LNCaP clone FGC (cell line): ENCODE results near the gene GOLGA6A.

Experiments
- DNase-seq: peaks from one replicate; pipeline ENCODE4 v3.0.0-alpha.2; 2011; ENCODE audit warnings: low read depth
- H3K4me3 ChIP-seq: 2 replicates; pipeline ENCODE4 v1.5.1; 2011; ENCODE audit warnings: mild to moderate bottlenecking, low read depth, low read length, control low read depth
- TF ChIP-seq, protein P1 (sequence below): IDR thresholded peaks from 2 replicates; pipeline ENCODE4 v1.5.1; 2012; ENCODE audit warnings: mild to moderate bottlenecking; ENCODE audit not compliant: control insufficient read depth, insufficient read depth; ENCODE audit errors: extremely low read depth

GOLGA6A gene

DNA sequence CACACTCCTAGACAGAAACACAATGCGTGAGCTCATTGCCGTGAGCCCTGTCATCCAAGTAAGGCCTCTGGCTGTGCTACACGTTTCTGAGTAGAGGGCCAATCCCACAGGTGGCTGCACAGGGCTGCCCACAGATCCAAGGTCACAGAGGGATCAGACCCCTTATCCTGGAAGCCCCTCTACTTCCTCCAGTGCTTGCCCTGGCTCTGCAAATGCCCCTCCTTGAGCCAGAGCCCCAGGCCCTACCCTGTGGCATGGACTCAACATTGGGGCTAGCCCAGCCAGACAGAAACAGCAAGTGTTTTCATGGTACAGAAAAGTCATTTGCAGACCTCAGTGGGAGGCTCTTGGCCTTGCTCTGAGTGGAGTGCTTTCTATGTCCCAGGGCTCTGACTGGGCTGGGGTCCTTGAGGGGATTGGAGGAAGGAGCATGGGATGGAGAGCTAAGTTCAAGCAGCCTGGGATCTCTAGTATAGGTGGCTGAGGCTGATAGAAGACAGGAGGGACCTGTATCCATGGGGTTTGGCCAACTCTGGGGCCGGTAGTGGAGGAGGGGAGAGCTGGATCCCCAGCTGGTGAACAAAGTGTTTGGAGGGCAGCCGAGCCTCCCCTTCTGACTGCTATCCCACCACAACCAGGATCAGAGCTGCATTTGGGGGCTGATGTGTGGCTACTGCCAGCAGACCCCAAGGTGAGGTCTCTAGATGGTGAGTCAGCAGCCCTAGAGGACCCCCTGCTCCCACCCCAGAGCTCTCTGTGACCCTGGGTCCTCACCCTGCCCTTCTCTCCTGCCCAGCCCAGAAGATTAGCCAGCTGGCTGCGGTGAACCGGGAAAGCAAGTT is 38.7 kb downstream of the GOLGA6A start:
- TF ChIP-seq, protein P1, sequence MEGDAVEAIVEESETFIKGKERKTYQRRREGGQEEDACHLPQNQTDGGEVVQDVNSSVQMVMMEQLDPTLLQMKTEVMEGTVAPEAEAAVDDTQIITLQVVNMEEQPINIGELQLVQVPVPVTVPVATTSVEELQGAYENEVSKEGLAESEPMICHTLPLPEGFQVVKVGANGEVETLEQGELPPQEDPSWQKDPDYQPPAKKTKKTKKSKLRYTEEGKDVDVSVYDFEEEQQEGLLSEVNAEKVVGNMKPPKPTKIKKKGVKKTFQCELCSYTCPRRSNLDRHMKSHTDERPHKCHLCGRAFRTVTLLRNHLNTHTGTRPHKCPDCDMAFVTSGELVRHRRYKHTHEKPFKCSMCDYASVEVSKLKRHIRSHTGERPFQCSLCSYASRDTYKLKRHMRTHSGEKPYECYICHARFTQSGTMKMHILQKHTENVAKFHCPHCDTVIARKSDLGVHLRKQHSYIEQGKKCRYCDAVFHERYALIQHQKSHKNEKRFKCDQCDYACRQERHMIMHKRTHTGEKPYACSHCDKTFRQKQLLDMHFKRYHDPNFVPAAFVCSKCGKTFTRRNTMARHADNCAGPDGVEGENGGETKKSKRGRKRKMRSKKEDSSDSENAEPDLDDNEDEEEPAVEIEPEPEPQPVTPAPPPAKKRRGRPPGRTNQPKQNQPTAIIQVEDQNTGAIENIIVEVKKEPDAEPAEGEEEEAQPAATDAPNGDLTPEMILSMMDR: no peak
- no peak for DNase-seq
- H3K4me3 ChIP-seq: no peak overlapping the region

DNA sequence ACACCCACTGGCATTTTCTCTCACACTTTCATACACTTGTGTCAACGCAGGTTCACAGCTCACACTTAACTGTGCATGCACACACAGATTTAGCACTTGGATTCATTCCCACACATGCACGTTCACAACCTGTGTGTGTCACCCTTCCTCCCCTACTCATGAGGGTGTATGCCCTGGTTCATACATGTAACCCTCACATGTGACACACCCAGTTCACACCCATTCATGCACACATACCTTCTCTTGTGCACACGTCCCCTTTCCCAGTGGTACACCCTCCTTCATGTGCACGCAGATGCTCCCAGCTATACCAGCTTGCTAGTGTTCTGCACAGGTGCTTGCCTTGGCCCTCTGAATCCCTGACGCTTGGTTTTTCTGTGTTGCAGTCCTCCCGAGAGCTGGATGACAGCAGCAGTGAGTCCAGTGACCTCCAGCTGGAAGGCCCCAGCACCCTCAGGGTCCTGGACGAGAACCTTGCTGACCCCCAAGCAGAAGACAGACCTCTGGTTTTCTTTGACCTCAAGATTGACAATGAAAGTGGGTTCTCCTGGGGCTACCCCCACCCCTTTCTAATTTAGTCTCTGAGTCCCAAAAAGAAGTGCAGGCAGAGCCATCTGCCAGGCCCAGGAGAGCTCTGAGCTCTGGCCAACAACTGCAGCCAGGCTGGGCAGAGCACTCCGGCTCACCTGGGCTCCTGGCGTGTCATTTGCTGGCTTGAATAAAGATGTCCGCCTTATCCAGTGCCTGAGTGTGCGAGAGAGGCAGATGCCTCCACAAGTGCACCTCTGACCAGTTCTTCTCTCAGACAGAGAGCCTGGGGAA is 39.5 kb downstream of the GOLGA6A start:
- TF ChIP-seq, protein P1: no peak
- no peak for DNase-seq
- no peak overlapping the region for H3K4me3 ChIP-seq

DNA sequence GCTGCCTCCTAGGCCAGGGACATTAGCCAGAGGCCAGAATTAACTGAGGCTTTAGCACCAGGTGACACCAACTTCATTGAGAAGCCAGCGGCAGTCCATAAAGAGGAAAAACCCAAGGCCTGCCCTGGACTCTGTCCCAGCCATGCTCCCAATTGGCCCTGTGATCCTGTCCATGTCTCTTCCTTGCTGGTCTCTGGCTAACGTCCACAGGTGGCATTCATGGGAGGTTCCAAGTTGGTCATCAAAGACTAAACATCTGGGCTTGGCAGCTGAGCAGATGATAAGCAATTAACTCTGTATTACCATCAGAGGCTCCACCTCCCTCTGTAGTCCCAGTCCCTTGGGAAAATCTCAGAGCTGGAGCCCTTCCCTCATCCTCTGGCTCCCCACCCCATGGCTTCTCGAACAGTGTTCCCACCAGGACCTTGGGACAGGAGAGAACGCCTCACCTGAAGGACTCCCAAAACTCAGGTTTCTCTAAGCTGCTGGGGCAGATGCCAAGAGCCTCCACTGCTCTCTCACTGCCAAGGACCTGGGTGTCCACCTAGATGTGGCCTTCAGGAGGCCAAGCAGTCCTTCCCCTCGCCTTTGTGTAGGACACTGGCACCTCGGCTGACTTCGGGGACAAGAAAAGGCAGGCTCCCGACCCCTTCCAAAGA is 40.4 kb downstream of the GOLGA6A start:
- DNase-seq: no peak
- H3K4me3 ChIP-seq: no peak overlapping the region
- TF ChIP-seq, protein P1: no peak

DNA sequence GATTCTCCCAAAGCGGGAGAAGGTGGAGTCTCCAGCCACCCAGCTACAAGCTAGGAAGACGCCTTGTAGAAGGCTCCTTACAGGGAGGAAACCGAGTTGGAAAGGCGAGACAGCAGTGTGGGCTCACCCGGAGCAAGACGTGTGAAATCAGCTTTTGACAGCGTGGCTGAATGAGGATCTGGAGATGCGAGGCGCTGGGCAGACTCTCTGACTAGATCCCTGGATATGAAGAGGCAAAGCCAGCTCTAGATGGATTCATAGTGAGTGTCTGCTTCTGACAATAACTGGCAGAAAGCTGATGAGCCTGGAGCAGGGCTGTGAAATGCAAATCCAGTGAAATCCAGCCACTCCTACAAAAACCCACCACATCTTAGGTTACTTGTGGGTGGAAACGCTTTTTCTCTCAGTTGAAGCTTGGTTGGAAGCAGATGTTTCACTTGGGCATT is 41.0 kb downstream of the GOLGA6A start:
- TF ChIP-seq, protein P1: no peak
- no peak for DNase-seq

GRCh38 chr15:74040109-74040850 is 42.1 kb downstream of the GOLGA6A start:
- TF ChIP-seq, protein P1: no peak
- H3K4me3 ChIP-seq: no peak overlapping the region
- no peak for DNase-seq

More for the DNA sequence above, 41.0 kb downstream of the GOLGA6A start:
- no peak overlapping the region for H3K4me3 ChIP-seq

DNA sequence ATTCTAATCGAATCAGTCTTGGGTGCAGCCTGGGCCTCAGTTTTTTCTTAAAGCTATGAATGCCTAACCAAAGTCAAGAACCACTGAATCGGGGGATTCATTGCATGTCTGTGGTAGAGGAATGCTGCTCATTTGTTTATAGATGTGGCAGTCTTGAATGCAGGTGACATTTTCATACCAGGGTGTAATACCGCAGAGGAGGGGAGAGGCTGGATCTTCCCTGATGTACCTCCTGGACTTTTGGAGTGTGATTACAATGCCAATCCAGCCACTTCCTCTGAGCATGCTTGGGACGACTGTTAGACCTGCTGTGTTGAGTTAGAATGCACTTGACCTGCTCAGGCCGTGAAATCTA is 42.7 kb downstream of the GOLGA6A start:
- TF ChIP-seq, protein P1: no peak
- H3K4me3 ChIP-seq: no peak overlapping the region
- DNase-seq: no peak
